Measurements from ENCODE around the gene CHN2. TPM values are rescaled to one million over a fixed set of nuclear protein-coding genes. Genes with fewer than 3 reads are reported as not detected.

CHN2 gene
- total RNA-seq, 4 donors from 2014 or later, result 5.6 to 36.7 (median 16.8) TPM

DNA sequence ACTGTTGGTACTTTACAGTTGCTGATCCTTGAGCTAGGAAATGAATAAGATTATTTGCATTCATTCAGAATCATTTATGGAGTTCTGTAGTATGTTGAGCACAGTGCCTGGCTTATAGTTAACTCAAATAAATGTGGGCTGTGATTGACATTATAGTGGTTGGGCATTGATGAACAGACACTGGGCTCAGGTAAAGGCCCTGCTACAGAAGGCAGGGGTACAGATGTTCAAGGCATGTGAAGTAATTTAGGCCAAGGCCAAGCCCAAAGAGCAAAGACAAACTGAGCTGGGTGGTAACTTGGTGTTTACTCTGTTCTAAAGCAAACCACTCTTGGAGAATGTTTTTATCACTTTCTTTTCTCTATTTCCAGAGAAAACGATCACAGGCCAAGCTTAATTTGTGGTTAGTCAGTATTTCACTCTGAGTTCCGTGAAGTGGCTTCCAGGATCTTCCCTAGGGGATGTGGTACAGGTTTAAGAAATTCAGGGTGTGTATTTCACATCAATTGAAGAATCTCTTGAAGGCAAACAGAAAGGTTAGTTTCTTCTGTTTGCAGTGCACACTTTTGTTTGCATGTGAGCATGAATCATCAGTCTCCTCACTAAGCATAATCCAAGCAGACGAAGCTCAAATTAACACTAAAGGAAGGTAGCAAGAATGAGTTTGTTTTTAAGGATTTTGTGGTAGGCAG is 255.1 kb downstream of the CHN2 start:
- in situ Hi-C loops (cut with MboI; ENCODE audit: low pct_ligation_motif_present in 1 of 4, low pct_unique_long_range_greater_than_20kb in 1 of 4, low sequenced_read_pairs in 3 of 4) (no loop called here), intact Hi-C loops (cut with DNase I; ENCODE audit: low total_unique reads) (no loop called here)
- Histone ChIP-seq H3K4me3 (no peak overlapping the region), H3K4me1 (peaks cover 0 to 24% (median 5%) of the 10 kb centered on the region in 4 donors), H3K9me3 (no peaks in the 10 kb centered on the region), H3K36me3 (no peaks in the 10 kb centered on the region), H3K27ac (peak overlapping the region; percentile 33 to 69 (median 51)), H3K27me3 (no peaks in the 10 kb centered on the region)
- no peak for DNase-seq
- TF ChIP-seq, protein P1, sequence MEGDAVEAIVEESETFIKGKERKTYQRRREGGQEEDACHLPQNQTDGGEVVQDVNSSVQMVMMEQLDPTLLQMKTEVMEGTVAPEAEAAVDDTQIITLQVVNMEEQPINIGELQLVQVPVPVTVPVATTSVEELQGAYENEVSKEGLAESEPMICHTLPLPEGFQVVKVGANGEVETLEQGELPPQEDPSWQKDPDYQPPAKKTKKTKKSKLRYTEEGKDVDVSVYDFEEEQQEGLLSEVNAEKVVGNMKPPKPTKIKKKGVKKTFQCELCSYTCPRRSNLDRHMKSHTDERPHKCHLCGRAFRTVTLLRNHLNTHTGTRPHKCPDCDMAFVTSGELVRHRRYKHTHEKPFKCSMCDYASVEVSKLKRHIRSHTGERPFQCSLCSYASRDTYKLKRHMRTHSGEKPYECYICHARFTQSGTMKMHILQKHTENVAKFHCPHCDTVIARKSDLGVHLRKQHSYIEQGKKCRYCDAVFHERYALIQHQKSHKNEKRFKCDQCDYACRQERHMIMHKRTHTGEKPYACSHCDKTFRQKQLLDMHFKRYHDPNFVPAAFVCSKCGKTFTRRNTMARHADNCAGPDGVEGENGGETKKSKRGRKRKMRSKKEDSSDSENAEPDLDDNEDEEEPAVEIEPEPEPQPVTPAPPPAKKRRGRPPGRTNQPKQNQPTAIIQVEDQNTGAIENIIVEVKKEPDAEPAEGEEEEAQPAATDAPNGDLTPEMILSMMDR (IDR thresholded peaks at IDR 0.05), result no peak
- TF ChIP-seq POLR2AphosphoS5 (IDR thresholded peaks at IDR 0.05) (no peak), EP300 (IDR thresholded peaks at IDR 0.05; ENCODE audit: low read depth) (no peak), POLR2A (IDR thresholded peaks at IDR 0.05) (no peak)
- WGBS, 2 donors (ENCODE audit: low coverage in 1 of 2), result 35 to 45% methylated on average over 2 to 3 of the region's 3 CpGs

- H3K27ac ChIP-seq, result no peak overlapping the region
- no peaks in the 10 kb centered on the region for H3K27me3 ChIP-seq
- DNase-seq, result no peak
These were observed 258.4 kb downstream of the CHN2 start for GRCh38 chr7:29453021-29453420.

DNA sequence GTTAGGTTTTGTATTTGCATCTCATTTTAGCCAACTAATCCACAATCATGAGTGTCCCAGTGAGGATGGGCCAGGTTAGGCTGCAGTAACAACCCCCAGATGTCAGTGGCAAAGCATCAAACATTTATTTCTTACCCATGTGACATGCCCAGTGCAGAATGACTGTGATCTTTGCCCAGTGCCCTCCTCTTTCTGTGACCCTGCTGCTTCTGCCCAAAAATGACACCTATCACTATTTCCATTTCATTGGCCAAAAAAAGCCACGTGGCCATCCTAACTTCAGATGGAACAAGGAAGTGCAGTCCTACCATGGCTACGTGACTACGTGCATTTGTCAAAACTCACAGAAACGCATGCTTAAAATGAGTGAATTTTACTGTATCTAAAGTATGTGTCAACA is 259.9 kb downstream of the CHN2 start:
- WGBS, 2 donors (ENCODE audit: low coverage in 1 of 2), result 84 to 90% methylated on average over 4 of the region's 4 CpGs
- peaks cover 0 to 11% (median 4%) of the 10 kb centered on the region in 4 donors for H3K4me1 ChIP-seq
- no peak for DNase-seq
- intact Hi-C loops (cut with DNase I; ENCODE audit: low total_unique reads), result no loop called here
- H3K36me3 ChIP-seq, result no peaks in the 10 kb centered on the region
- in situ Hi-C loops (cut with MboI; ENCODE audit: low pct_ligation_motif_present in 1 of 4, low pct_unique_long_range_greater_than_20kb in 1 of 4, low sequenced_read_pairs in 3 of 4), result no loop called here
- H3K4me3 ChIP-seq, result no peak overlapping the region
- H3K27ac ChIP-seq, result no peak overlapping the region
- H3K9me3 ChIP-seq, result no peaks in the 10 kb centered on the region
- no peaks in the 10 kb centered on the region for H3K27me3 ChIP-seq
- TF ChIP-seq EP300 (IDR thresholded peaks at IDR 0.05; ENCODE audit: low read depth), result no peak
- TF ChIP-seq POLR2A (IDR thresholded peaks at IDR 0.05), result no peak
- no peak for TF ChIP-seq POLR2AphosphoS5 (IDR thresholded peaks at IDR 0.05)
- TF ChIP-seq, protein P1 (IDR thresholded peaks at IDR 0.05), result no peak

More at GRCh38 chr7:29453021-29453420, 258.4 kb downstream of the CHN2 start:
- 80% methylated on average over 2 of the region's 2 CpGs; no CpG with 5 or more reads in 1 of the 2 donors for WGBS, 2 donors (ENCODE audit: low coverage in 1 of 2)
- Histone ChIP-seq H3K36me3 (no peaks in the 10 kb centered on the region), H3K9me3 (no peaks in the 10 kb centered on the region), H3K4me3 (no peak overlapping the region), H3K4me1 (peaks cover 0 to 18% (median 5%) of the 10 kb centered on the region in 4 donors)
- intact Hi-C loops (cut with DNase I; ENCODE audit: low total_unique reads), result no loop called here
- in situ Hi-C loops (cut with MboI; ENCODE audit: low pct_ligation_motif_present in 1 of 4, low pct_unique_long_range_greater_than_20kb in 1 of 4, low sequenced_read_pairs in 3 of 4), result no loop called here
- TF ChIP-seq, protein P1 (IDR thresholded peaks at IDR 0.05), result no peak
- TF ChIP-seq POLR2A (IDR thresholded peaks at IDR 0.05) (no peak), POLR2AphosphoS5 (IDR thresholded peaks at IDR 0.05) (no peak), EP300 (IDR thresholded peaks at IDR 0.05; ENCODE audit: low read depth) (no peak)

DNA sequence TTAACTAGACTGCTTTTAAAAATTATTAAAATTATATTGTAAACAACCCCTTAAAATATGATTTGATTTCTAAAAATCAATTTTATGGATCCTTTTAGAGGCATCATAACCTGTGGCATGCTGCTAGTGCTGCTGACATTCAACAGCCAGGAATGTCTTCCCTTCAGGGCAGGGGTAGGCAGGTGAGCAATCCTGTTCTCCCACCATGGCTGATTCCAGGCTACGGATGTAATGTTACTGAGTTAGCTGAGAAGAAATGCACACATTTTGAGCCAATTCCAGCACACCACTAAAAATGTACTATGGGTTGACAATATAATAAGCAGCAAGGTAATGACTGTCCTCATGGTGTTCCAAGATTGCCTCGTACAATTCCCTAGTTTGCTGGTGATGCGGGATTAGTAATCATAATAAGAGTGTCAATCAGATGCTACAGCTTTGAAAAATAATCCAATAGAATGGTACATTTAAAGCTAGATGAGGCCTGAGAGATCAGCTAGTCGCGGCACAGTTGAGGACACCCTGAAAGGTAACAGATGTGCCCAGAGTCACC is 260.4 kb downstream of the CHN2 start:
- Histone ChIP-seq H3K9me3 (no peaks in the 10 kb centered on the region), H3K4me3 (no peak overlapping the region), H3K36me3 (no peaks in the 10 kb centered on the region), H3K4me1 (peaks cover 0 to 8% (median 4%) of the 10 kb centered on the region in 4 donors), H3K27ac (no peak overlapping the region), H3K27me3 (no peaks in the 10 kb centered on the region)
- in situ Hi-C loops (cut with MboI; ENCODE audit: low pct_ligation_motif_present in 1 of 4, low pct_unique_long_range_greater_than_20kb in 1 of 4, low sequenced_read_pairs in 3 of 4) (no loop called here), intact Hi-C loops (cut with DNase I; ENCODE audit: low total_unique reads) (no loop called here)
- no peak for TF ChIP-seq EP300 (IDR thresholded peaks at IDR 0.05; ENCODE audit: low read depth)
- TF ChIP-seq, protein P1 (IDR thresholded peaks at IDR 0.05), result no peak
- 97 to 98% methylated on average over 5 of the region's 5 CpGs for WGBS, 2 donors (ENCODE audit: low coverage in 1 of 2)
- DNase-seq, result no peak

Data from transverse colon (tissue), 4 donors.